K562 treated with DMSO at 1 percent for 4 hours (cell line): ENCODE data around the gene ERCC4. TPM values are rescaled to one million over a fixed set of nuclear protein-coding genes. Genes with fewer than 3 reads are reported as not detected.

ENCODE experiments used
- total RNA-seq: library from RNA; unstranded; fragments of 300-600 nt; gene quantifications from 2 replicates; pipeline ENCODE4 v1.2.3, GENCODE V29; 2022; ENCODE audit not compliant: insufficient read depth

ERCC4 gene
- 1.9 and 3.7 TPM in 2 replicates for total RNA-seq

DNA sequence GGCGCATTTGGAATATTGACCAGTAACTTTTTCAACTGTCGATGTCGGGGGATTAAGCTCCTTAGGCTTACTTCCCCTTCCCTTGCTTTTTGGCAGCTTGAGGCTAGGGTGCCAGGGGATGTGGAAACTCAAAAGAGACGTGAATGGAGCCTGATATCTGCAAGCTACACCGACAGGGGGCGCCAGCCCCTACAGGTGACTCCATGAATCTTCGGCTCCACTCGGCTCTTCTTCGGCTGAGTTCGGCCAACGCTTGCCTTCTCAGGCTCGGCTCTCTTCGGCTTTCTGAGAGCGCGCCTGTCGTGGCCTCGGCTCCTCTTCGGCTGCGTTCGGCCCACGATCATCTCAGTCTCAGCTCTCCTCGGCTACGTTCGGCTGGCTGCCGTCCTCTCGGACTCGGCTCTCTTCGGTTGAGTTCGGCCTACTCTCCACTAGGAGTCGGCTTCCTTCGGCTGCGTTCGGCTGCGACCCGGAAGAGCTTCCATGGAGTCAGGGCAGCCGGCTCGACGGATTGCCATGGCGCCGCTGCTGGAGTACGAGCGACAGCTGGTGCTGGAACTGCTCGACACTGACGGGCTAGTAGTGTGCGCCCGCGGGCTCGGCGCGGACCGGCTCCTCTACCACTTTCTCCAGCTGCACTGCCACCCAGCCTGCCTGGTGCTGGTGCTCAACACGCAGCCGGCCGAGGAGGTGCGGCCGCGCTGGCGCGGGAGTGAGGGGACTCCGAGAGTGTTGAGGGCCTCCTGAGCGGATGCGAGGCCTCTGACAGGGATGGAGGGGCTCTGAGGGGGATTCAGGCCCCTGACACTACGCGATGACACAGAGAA is at the start of gene ERCC4:
Gene ERCC4, plus strand, starts transcription at position 472 of the 827 bp plus-strand sequence. Its CDS starts 12 bp downstream, at position 484.

Other genes with a start within 250 kb of the ERCC4 start
- 7.6 and 9.3 TPM in 2 replicates for gene MRTFB, start 151.2 kb downstream of the ERCC4 start, total RNA-seq